GM13977 (cell line): Measurements from ENCODE around the gene PDE4B.

ENCODE experiments used
- DNase-seq: peaks from one replicate; pipeline ENCODE4 v3.0.0; 2012; ENCODE audit warnings: low spot score
- CTCF ChIP-seq: IDR thresholded peaks from 2 replicates; pipeline ENCODE4 v1.5.1; 2012; ENCODE audit warnings: mild to moderate bottlenecking, control low read depth; ENCODE audit not compliant: insufficient read depth; ENCODE audit errors: extremely low read depth, missing control alignments
- in situ Hi-C: fragments of 300-500 bp; cut with MboI; formaldehyde crosslinking; loops from one replicate; pipeline ENCODE4 v1.12.0; 2022; ENCODE audit warnings: low sequenced_read_pairs, low pct_unique_long_range_greater_than_20kb, mixed read lengths, inconsistent platforms; ENCODE audit not compliant: unreplicated experiment

The PDE4B gene

DNA sequence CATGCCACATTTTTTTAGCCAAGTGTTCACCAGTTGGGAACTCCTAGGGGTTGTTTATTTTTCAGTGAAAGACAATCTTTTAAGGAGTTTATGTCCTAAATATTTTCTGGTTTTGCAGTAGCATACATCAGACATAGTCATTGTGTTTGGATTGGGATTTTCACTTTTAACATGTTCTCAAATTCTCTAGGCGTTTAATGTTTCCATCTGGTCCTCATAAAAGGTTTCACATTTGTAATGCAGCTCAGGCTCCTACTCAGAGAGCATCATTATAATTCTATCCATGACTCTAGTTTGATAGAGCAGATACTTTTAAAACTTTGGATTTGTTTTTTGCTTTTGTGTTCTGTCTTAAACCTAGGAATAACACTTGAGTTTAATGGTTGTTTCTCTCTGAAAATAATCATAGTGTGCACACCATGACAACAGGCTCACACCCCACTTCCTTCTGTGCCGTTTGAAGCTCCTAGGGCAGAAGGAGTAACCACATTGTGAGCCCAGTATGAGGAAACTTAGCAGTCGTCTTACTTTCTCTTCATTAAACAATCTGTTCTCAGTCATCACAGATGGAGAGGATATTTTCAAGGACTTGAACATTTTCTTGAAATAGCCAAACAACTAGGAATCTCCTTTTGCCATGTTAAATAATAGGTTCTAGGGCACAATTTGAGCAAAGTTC lies 219.6 kb downstream of the PDE4B start:
- TF ChIP-seq CTCF, result no peak
- in situ Hi-C loops, result no loop called here
- DNase-seq, result no peak

DNA sequence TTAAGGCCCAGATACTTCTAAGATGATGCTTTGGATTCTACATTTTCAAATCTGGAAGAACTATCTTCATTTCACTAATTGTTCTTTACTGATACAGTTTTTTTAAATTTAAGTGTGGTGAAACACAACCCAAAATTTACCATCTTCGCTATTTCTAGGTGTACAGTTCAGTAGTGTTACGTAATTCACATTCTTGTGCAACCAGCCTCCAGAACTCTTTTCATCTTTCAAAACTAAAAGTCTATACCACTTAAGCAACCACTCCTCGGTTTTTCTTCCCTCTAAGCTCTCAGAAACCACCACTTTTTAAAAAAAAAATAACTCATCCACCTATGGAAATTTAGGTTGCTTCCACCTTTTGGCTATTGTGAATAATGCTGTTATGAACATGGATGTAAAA lies 220.7 kb downstream of the PDE4B start:
- in situ Hi-C loops, result no loop called here
- no peak for DNase-seq
- no peak for TF ChIP-seq CTCF

DNA sequence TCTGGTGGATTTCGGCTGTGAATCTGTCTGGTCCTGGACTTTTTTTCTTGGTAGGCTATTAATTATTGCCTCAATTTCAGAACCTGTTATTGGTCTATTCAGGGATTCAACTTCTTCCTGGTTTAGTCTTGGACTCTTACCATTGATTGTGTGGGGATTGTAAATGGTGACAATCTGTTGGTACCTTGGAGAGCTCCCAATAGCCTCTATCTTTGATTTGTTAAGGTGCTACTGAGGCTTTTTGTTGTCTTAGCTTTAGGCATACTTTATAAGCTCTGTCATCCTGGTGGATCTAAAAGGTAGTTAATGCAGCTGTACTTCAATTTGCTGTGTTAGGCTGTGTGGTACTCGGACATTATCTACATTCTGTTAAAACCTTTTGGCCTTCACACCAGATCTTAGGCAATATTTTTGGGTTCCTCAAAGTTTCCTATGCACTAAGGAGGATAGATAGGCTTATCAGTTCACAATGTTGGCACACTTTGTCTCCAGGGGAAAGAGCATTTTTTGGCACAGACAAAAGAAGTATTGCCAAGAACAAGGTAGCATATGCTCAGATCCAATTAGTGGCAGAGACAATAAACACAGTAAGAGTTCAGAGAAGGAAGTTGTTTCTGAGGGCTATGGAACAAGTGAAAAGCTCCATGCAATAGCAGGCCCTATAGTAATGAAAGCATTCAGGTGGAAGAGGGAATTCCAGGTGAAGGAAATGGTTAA lies 230.4 kb downstream of the PDE4B start:
- no peak for TF ChIP-seq CTCF
- in situ Hi-C loops, result no loop called here
- DNase-seq, result no peak

DNA sequence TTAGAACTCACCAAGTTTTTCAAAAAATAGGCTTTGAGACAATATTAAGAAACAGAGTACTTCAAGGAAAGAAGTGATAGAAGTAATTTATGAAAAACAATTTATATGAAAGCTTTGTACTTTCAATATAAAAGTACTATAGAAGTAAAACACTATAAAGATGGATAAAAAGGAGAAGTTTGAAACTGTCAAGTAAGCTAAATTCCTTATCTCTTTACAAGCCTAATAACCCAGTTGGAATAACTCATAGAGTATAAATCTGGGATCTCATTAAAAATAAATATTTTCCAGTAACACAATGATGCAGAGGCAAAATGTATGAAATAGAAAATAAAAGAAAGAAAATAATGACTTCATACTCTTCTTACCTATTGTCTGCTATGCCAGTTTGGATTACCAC lies 232.5 kb downstream of the PDE4B start:
- no peak for DNase-seq
- in situ Hi-C loops, result no loop called here
- TF ChIP-seq CTCF, result no peak

DNA sequence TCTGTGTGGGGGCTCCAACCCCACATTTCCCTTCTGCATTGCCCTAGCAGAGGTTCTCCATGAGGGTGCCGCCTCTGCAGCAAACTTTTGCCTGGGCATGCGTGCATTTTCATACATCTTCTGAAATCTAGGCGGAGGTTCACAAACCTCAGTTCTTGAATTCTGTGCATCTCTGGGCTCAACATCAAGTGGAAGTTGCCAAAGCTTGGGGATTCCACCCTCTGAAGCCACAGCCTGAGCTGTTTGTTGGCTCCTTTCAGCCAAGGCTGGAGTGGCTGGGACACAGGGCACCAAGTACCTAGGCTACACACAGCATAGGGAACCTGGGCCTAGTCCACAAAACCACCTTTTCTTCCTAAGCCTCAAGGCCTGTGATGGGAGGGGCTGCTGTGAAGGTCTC lies 235.3 kb downstream of the PDE4B start:
- TF ChIP-seq CTCF, result no peak
- DNase-seq, result no peak
- in situ Hi-C loops, result no loop called here

GRCh38 chr1:66033781-66034180 lies 241.1 kb downstream of the PDE4B start:
- no peak for TF ChIP-seq CTCF
- in situ Hi-C loops, result no loop called here
- DNase-seq, result no peak
